Measurements from ENCODE around the gene NRROS. TPM values are rescaled to one million over a fixed set of nuclear protein-coding genes. Genes with fewer than 3 reads are reported as not detected.

NRROS gene
- total and polyA plus RNA-seq, 5 donors from 2014 or later, result 2.5 to 18.3 (median 4.3) TPM

GRCh38 chr3:196651819-196652218 lies 12.3 kb downstream of the NRROS start:
- peaks cover 9 to 55% (median 33%) of the 10 kb centered on the region in 4 donors for H3K4me1 Mint-ChIP-seq
- peaks cover 15% of the 10 kb centered on the region for H3K36me3 Mint-ChIP-seq
- no peaks in the 10 kb centered on the region for H3K9me3 ChIP-seq (ENCODE audit: control insufficient read depth in 2 of 2, low read length in 2 of 2)
- H3K9me3 Mint-ChIP-seq, result no peaks in the 10 kb centered on the region
- no peaks in the 10 kb centered on the region for H3K27me3 Mint-ChIP-seq
- ATAC-seq (ENCODE audit: low read depth in 2 of 2) (no peak), DNase-seq (no peak)
- no peak overlapping the region for H3K27ac ChIP-seq (ENCODE audit: insufficient read depth, low read length, poor library complexity, severe bottlenecking)
- H3K4me3 Mint-ChIP-seq, result no peak overlapping the region
- peaks cover 43% of the 10 kb centered on the region for H3K36me3 ChIP-seq (ENCODE audit: control insufficient read depth, insufficient read depth, low read length)
- peaks cover 38% of the 10 kb centered on the region for H3K4me1 ChIP-seq (ENCODE audit: control insufficient read depth, insufficient read depth, low read length, poor library complexity, severe bottlenecking)
- H3K27ac Mint-ChIP-seq, result peak overlapping the region; percentile 2 to 87 (median 28)
- H3K4me3 ChIP-seq (ENCODE audit: low read depth, low read length), result no peak overlapping the region
- no peaks in the 10 kb centered on the region for H3K27me3 ChIP-seq (ENCODE audit: control insufficient read depth, insufficient read depth, low read length)

- no peak overlapping the region for H3K4me3 Mint-ChIP-seq
- no peaks in the 10 kb centered on the region for H3K9me3 Mint-ChIP-seq
- no peaks in the 10 kb centered on the region for H3K27me3 Mint-ChIP-seq
- Histone ChIP-seq H3K27me3 (ENCODE audit: control insufficient read depth, insufficient read depth, low read length) (no peaks in the 10 kb centered on the region), H3K27ac (ENCODE audit: insufficient read depth, low read length, poor library complexity, severe bottlenecking) (no peak overlapping the region), H3K9me3 (ENCODE audit: control insufficient read depth in 2 of 2, low read length in 2 of 2) (no peaks in the 10 kb centered on the region), H3K36me3 (ENCODE audit: control insufficient read depth, insufficient read depth, low read length) (peaks cover 56% of the 10 kb centered on the region), H3K4me1 (ENCODE audit: control insufficient read depth, insufficient read depth, low read length, poor library complexity, severe bottlenecking) (peaks cover 29% of the 10 kb centered on the region), H3K4me3 (ENCODE audit: low read depth, low read length) (no peak overlapping the region)
- H3K4me1 Mint-ChIP-seq, result peaks cover 10 to 42% (median 24%) of the 10 kb centered on the region in 4 donors
- ATAC-seq (ENCODE audit: low read depth in 2 of 2) (no peak), DNase-seq (no peak)
- H3K27ac Mint-ChIP-seq, result peak overlapping the region in 2 of 3 donors; percentile 28 to 84
- peaks cover 23% of the 10 kb centered on the region for H3K36me3 Mint-ChIP-seq
Measured at GRCh38 chr3:196652961-196653795, 13.7 kb downstream of the NRROS start.

- Histone ChIP-seq H3K4me1 (ENCODE audit: control insufficient read depth, insufficient read depth, low read length, poor library complexity, severe bottlenecking) (peaks cover 22% of the 10 kb centered on the region), H3K27ac (ENCODE audit: insufficient read depth, low read length, poor library complexity, severe bottlenecking) (no peak overlapping the region), H3K36me3 (ENCODE audit: control insufficient read depth, insufficient read depth, low read length) (peaks cover 60% of the 10 kb centered on the region), H3K9me3 (ENCODE audit: control insufficient read depth in 2 of 2, low read length in 2 of 2) (no peaks in the 10 kb centered on the region), H3K4me3 (ENCODE audit: low read depth, low read length) (no peak overlapping the region), H3K27me3 (ENCODE audit: control insufficient read depth, insufficient read depth, low read length) (no peaks in the 10 kb centered on the region)
- H3K27ac Mint-ChIP-seq, result peak overlapping the region; percentile 9 to 28 (median 27)
- no peaks in the 10 kb centered on the region for H3K27me3 Mint-ChIP-seq
- H3K36me3 Mint-ChIP-seq, result peaks cover 28% of the 10 kb centered on the region
- peaks cover 10 to 34% (median 16%) of the 10 kb centered on the region in 4 donors for H3K4me1 Mint-ChIP-seq
- no peak overlapping the region for H3K4me3 Mint-ChIP-seq
- DNase-seq (no peak), ATAC-seq (ENCODE audit: low read depth in 2 of 2) (no peak)
- no peaks in the 10 kb centered on the region for H3K9me3 Mint-ChIP-seq
Measured at GRCh38 chr3:196654006-196654734, 14.7 kb downstream of the NRROS start.

- H3K9me3 Mint-ChIP-seq, result no peaks in the 10 kb centered on the region
- no peaks in the 10 kb centered on the region for H3K27me3 Mint-ChIP-seq
- no peak for DNase-seq
- Histone ChIP-seq H3K4me1 (ENCODE audit: control insufficient read depth, insufficient read depth, low read length, poor library complexity, severe bottlenecking) (peaks cover 20% of the 10 kb centered on the region), H3K9me3 (ENCODE audit: control insufficient read depth in 2 of 2, low read length in 2 of 2) (no peaks in the 10 kb centered on the region), H3K27ac (ENCODE audit: insufficient read depth, low read length, poor library complexity, severe bottlenecking) (no peak overlapping the region), H3K36me3 (ENCODE audit: control insufficient read depth, insufficient read depth, low read length) (peaks cover 61% of the 10 kb centered on the region), H3K4me3 (ENCODE audit: low read depth, low read length) (no peak overlapping the region), H3K27me3 (ENCODE audit: control insufficient read depth, insufficient read depth, low read length) (no peaks in the 10 kb centered on the region)
- peaks cover 28% of the 10 kb centered on the region for H3K36me3 Mint-ChIP-seq
- H3K4me3 Mint-ChIP-seq, result no peak overlapping the region
- H3K4me1 Mint-ChIP-seq, result peaks cover 10 to 32% (median 16%) of the 10 kb centered on the region in 4 donors
- ATAC-seq (ENCODE audit: low read depth in 2 of 2), result no peak
- H3K27ac Mint-ChIP-seq, result no peak overlapping the region
Measured at GRCh38 chr3:196654735-196655090, 15.2 kb downstream of the NRROS start.

DNA sequence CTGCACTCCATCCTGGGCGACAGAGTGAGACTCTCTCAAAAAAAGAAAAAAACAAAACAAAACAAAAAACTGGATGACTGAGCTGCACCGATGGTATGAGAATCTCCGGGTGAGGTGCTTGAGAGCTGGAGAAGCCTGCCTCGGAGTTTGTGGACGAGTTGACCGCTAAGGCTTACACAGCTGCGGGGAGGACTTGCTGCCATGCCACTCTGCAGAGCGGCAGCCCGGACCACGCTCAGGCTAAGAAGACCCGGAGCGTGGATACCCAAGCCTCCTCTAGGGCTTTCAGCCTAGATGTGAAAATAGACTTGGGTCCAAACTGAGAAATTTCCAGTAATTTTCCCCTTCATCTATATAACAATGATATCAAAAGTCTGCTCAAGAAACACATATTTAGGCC lies 16.0 kb downstream of the NRROS start:
- Mint-ChIP-seq H3K36me3 (peaks cover 28% of the 10 kb centered on the region), H3K4me1 (peaks cover 10 to 27% (median 15%) of the 10 kb centered on the region in 4 donors), H3K9me3 (no peaks in the 10 kb centered on the region), H3K27ac (peak overlapping the region in 2 of 3 donors; percentile 20 to 36), H3K4me3 (no peak overlapping the region), H3K27me3 (no peaks in the 10 kb centered on the region)
- Histone ChIP-seq H3K4me3 (ENCODE audit: low read depth, low read length) (no peak overlapping the region), H3K27me3 (ENCODE audit: control insufficient read depth, insufficient read depth, low read length) (no peaks in the 10 kb centered on the region), H3K4me1 (ENCODE audit: control insufficient read depth, insufficient read depth, low read length, poor library complexity, severe bottlenecking) (peaks cover 15% of the 10 kb centered on the region), H3K9me3 (ENCODE audit: control insufficient read depth in 2 of 2, low read length in 2 of 2) (no peaks in the 10 kb centered on the region), H3K27ac (ENCODE audit: insufficient read depth, low read length, poor library complexity, severe bottlenecking) (no peak overlapping the region), H3K36me3 (ENCODE audit: control insufficient read depth, insufficient read depth, low read length) (peaks cover 69% of the 10 kb centered on the region)
- no peak for ATAC-seq (ENCODE audit: low read depth in 2 of 2)
- DNase-seq, result no peak

DNA sequence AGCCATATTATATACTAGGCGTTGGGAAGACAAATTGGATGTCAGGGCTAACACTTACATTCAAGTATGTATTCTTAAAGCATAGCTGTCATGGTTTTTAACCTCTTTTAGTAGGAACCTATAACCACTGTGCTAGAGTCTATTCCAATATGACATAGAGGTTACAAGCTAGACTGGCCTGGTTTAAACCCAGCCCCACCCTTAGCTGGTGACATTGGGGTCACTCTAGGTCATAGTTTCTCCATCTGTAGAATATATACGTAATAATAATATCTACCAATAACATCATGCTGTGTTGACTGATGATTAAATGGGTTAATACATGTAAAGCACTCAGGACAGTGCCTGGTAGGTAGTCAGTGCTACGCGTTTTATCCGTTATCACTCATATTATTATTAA lies 16.7 kb downstream of the NRROS start:
- Histone ChIP-seq H3K4me1 (ENCODE audit: control insufficient read depth, insufficient read depth, low read length, poor library complexity, severe bottlenecking) (peaks cover 10% of the 10 kb centered on the region), H3K4me3 (ENCODE audit: low read depth, low read length) (no peak overlapping the region), H3K27me3 (ENCODE audit: control insufficient read depth, insufficient read depth, low read length) (no peaks in the 10 kb centered on the region), H3K27ac (ENCODE audit: insufficient read depth, low read length, poor library complexity, severe bottlenecking) (no peak overlapping the region), H3K9me3 (ENCODE audit: control insufficient read depth in 2 of 2, low read length in 2 of 2) (no peaks in the 10 kb centered on the region), H3K36me3 (ENCODE audit: control insufficient read depth, insufficient read depth, low read length) (peaks cover 69% of the 10 kb centered on the region)
- DNase-seq (no peak), ATAC-seq (ENCODE audit: low read depth in 2 of 2) (no peak)
- H3K4me1 Mint-ChIP-seq, result peaks cover 7 to 19% (median 9%) of the 10 kb centered on the region in 4 donors
- H3K4me3 Mint-ChIP-seq, result peak overlapping the region in 1 of 4 donors; percentile 51
- H3K36me3 Mint-ChIP-seq, result peaks cover 28% of the 10 kb centered on the region
- H3K27me3 Mint-ChIP-seq, result no peaks in the 10 kb centered on the region
- no peak overlapping the region for H3K27ac Mint-ChIP-seq
- no peaks in the 10 kb centered on the region for H3K9me3 Mint-ChIP-seq

DNA sequence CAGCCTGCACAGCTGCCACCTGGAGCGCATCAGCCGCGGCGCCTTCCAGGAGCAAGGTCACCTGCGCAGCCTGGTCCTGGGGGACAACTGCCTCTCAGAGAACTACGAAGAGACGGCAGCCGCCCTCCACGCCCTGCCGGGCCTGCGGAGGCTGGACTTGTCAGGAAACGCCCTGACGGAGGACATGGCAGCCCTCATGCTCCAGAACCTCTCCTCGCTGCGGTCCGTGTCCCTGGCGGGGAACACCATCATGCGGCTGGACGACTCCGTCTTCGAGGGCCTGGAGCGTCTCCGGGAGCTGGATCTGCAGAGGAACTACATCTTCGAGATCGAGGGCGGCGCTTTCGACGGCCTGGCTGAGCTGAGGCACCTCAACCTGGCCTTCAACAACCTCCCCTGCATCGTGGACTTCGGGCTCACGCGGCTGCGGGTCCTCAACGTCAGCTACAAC lies 20.4 kb downstream of the NRROS start:
- H3K4me3 Mint-ChIP-seq, result no peak overlapping the region
- ATAC-seq (ENCODE audit: low read depth in 2 of 2), result no peak
- H3K36me3 Mint-ChIP-seq, result peaks cover 21% of the 10 kb centered on the region
- no peak overlapping the region for H3K4me3 ChIP-seq (ENCODE audit: low read depth, low read length)
- H3K9me3 ChIP-seq (ENCODE audit: control insufficient read depth in 2 of 2, low read length in 2 of 2), result no peaks in the 10 kb centered on the region
- peaks cover 53% of the 10 kb centered on the region for H3K36me3 ChIP-seq (ENCODE audit: control insufficient read depth, insufficient read depth, low read length)
- DNase-seq, result no peak
- no peak overlapping the region for H3K27ac Mint-ChIP-seq
- no peaks in the 10 kb centered on the region for H3K4me1 ChIP-seq (ENCODE audit: control insufficient read depth, insufficient read depth, low read length, poor library complexity, severe bottlenecking)
- H3K4me1 Mint-ChIP-seq, result peaks cover 0 to 5% (median 0%) of the 10 kb centered on the region in 4 donors
- H3K27me3 ChIP-seq (ENCODE audit: control insufficient read depth, insufficient read depth, low read length), result no peaks in the 10 kb centered on the region
- H3K27ac ChIP-seq (ENCODE audit: insufficient read depth, low read length, poor library complexity, severe bottlenecking), result no peak overlapping the region
- H3K9me3 Mint-ChIP-seq, result no peaks in the 10 kb centered on the region
- no peaks in the 10 kb centered on the region for H3K27me3 Mint-ChIP-seq

All from CD4-positive, CD25-positive, alpha-beta regulatory T cell (primary cell).